Measurements from ENCODE around the gene CACNA1I. TPM values are rescaled to one million over a fixed set of nuclear protein-coding genes. Genes with fewer than 3 reads are reported as not detected.

Gene CACNA1I
- polyA plus RNA-seq, 1 of the 3 experiments (the other 2 are of a cell fraction) = not detected

- H3K27me3 ChIP-seq (ENCODE audit: insufficient read depth) = no peaks in the 10 kb centered on the region
- H3K4me1 ChIP-seq (ENCODE audit: control insufficient read depth in 1 of 2, insufficient read depth in 2 of 2, low read depth in 1 of 2, low read length in 1 of 2) = no peaks in the 10 kb centered on the region; a peak in 1 of 4 replicates
- CTCF ChIA-PET = interaction anchor here (1.2 to 1.4 kb wide), 2 partner anchors 34 to 399 kb away, joined by 3 read pairs; no protein-coding TSS in a partner anchor
- no peak overlapping the region for H3K27ac ChIP-seq (ENCODE audit: low read depth in 2 of 2, low read length in 1 of 2)
- H3K9me2 ChIP-seq = no peaks in the 10 kb centered on the region
- H4K20me1 ChIP-seq (ENCODE audit: insufficient read depth) = no peaks in the 10 kb centered on the region
- H2AFZ ChIP-seq (ENCODE audit: low read depth) = no peak overlapping the region
- H3K9me3 ChIP-seq = no peaks in the 10 kb centered on the region
- H3F3A ChIP-seq (replicated peaks; ENCODE audit: insufficient read depth) = no peaks in the 10 kb centered on the region
- no peak for TF ChIP-seq FOXM1 (IDR thresholded peaks at IDR 0.05; ENCODE audit: low read depth)
- no peak for TF ChIP-seq EZH2phosphoT487 (IDR thresholded peaks at IDR 0.05; ENCODE audit: borderline replicate concordance, low read depth)
- TF ChIP-seq EP300 (IDR thresholded peaks at IDR 0.05; ENCODE audit: borderline replicate concordance in 1 of 2, low read depth in 1 of 2, low read length in 1 of 2) = no peak
- TF ChIP-seq, protein P1, sequence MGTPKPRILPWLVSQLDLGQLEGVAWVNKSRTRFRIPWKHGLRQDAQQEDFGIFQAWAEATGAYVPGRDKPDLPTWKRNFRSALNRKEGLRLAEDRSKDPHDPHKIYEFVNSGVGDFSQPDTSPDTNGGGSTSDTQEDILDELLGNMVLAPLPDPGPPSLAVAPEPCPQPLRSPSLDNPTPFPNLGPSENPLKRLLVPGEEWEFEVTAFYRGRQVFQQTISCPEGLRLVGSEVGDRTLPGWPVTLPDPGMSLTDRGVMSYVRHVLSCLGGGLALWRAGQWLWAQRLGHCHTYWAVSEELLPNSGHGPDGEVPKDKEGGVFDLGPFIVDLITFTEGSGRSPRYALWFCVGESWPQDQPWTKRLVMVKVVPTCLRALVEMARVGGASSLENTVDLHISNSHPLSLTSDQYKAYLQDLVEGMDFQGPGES (IDR thresholded peaks at IDR 0.05; ENCODE audit: low read depth, low read length) = no peak
- no peak for TF ChIP-seq RCOR1 (IDR thresholded peaks at IDR 0.05; ENCODE audit: low read length)
- TF ChIP-seq, protein P2, sequence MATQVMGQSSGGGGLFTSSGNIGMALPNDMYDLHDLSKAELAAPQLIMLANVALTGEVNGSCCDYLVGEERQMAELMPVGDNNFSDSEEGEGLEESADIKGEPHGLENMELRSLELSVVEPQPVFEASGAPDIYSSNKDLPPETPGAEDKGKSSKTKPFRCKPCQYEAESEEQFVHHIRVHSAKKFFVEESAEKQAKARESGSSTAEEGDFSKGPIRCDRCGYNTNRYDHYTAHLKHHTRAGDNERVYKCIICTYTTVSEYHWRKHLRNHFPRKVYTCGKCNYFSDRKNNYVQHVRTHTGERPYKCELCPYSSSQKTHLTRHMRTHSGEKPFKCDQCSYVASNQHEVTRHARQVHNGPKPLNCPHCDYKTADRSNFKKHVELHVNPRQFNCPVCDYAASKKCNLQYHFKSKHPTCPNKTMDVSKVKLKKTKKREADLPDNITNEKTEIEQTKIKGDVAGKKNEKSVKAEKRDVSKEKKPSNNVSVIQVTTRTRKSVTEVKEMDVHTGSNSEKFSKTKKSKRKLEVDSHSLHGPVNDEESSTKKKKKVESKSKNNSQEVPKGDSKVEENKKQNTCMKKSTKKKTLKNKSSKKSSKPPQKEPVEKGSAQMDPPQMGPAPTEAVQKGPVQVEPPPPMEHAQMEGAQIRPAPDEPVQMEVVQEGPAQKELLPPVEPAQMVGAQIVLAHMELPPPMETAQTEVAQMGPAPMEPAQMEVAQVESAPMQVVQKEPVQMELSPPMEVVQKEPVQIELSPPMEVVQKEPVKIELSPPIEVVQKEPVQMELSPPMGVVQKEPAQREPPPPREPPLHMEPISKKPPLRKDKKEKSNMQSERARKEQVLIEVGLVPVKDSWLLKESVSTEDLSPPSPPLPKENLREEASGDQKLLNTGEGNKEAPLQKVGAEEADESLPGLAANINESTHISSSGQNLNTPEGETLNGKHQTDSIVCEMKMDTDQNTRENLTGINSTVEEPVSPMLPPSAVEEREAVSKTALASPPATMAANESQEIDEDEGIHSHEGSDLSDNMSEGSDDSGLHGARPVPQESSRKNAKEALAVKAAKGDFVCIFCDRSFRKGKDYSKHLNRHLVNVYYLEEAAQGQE (IDR thresholded peaks at IDR 0.05; ENCODE audit: low read depth, low read length) = no peak
- TF ChIP-seq GABPA (IDR thresholded peaks at IDR 0.05; ENCODE audit: low read depth) = no peak
- no peak for TF ChIP-seq MAX (IDR thresholded peaks at IDR 0.05; ENCODE audit: low read depth)
- TF ChIP-seq RXRA (IDR thresholded peaks at IDR 0.05; ENCODE audit: borderline replicate concordance, low read depth) = no peak
- no peak for TF ChIP-seq FOSL2 (IDR thresholded peaks at IDR 0.05; ENCODE audit: borderline replicate concordance, low read depth)
- no peak for TF ChIP-seq ELF1 (IDR thresholded peaks at IDR 0.05)
- TF ChIP-seq GATA2 (CRISPR knock-in tag; IDR thresholded peaks at IDR 0.05) = no peak
- TF ChIP-seq CTCF (IDR thresholded peaks at IDR 0.05) = no peak
- TF ChIP-seq YY1 (IDR thresholded peaks at IDR 0.05; ENCODE audit: low read depth) = no peak
- no peak for TF ChIP-seq USF1 (IDR thresholded peaks at IDR 0.05; ENCODE audit: borderline replicate concordance, low read depth)
- no peak for TF ChIP-seq RFX5 (IDR thresholded peaks at IDR 0.05; ENCODE audit: low read length)
- no peak for TF ChIP-seq POLR2AphosphoS5 (IDR thresholded peaks at IDR 0.05; ENCODE audit: low read depth, low read length)
- no peak for TF ChIP-seq NFIC (IDR thresholded peaks at IDR 0.05; ENCODE audit: borderline replicate concordance)
- TF ChIP-seq TEAD4 (IDR thresholded peaks at IDR 0.05; ENCODE audit: borderline replicate concordance, insufficient read depth) = no peak
- TF ChIP-seq JUND (IDR thresholded peaks at IDR 0.05) = no peak
- no peaks in the 10 kb centered on the region for H3K36me3 ChIP-seq (replicated peaks in 1 of 2; ENCODE audit: control insufficient read depth in 1 of 2, insufficient read depth in 2 of 2, low read length in 1 of 2)
- no peak overlapping the region for H3K4me2 ChIP-seq
- no peak for DNase-seq
- POLR2A ChIA-PET = no interaction called here
- H3K4me3 ChIP-seq (ENCODE audit: low read depth in 2 of 2, low read length in 1 of 2) = no peak overlapping the region
- 51% methylated on average over 8 of the region's 22 CpGs for WGBS (ENCODE audit: low lambda C conversion rate)
- no peak overlapping the region for H3K9ac ChIP-seq
- no peaks in the 10 kb centered on the region for H3K79me2 ChIP-seq (ENCODE audit: insufficient read depth)
These were observed 55.3 kb downstream of the CACNA1I start for GRCh38 chr22:39625569-39626537.

Data from SK-N-SH (cell line).